Measurements from ENCODE around the gene POPDC2. TPM values are rescaled to one million over a fixed set of nuclear protein-coding genes. Genes with fewer than 3 reads are reported as not detected.

The POPDC2 gene
- total and polyA plus RNA-seq, 2 donors (not counting 3 experiments of a cell fraction or from before 2014, with no cell fraction given): 0.57 to 0.66 TPM

DNA sequence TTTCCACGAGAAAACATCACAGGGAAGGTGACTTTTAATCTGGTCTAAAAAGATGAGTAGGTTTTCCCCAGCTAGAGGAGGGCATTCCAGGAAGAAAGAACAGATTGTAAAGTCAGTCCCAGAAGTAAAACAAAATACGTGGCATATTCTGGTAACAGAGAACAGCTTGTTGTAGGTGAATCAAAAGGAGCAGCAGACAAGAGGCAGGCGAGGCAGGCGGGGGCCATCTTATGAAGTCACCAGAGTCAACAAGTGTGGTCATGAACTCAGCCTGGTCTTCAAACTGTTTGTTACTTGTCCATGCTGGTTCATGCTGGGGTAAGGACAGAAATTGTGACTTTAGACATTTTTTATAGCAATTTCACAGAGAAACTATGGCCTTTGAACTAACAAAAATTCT lies 4.0 kb upstream of the POPDC2 start:
- no peak overlapping the region for H3K27ac ChIP-seq (ENCODE audit: insufficient read depth, low read depth, low read length)
- no TSS peak for BruUV-seq (replicated peaks)
- no peak overlapping the region for H3K9ac ChIP-seq (replicated peaks; ENCODE audit: extremely low read depth, insufficient read depth, low read length)
- ChIA-PET POLR2A (no interaction called here), CTCF (interaction anchor here (1.0 to 2.0 kb wide), 4 partner anchors 9 to 140 kb away, joined by 3 to 6 read pairs (median 4); no protein-coding TSS in a partner anchor)
- no peaks in the 10 kb centered on the region for H3K36me3 ChIP-seq (ENCODE audit: control insufficient read depth in 2 of 2, extremely low read depth in 1 of 2, insufficient read depth in 2 of 2, low read length in 2 of 2)
- no peaks in the 10 kb centered on the region for H3K27me3 ChIP-seq (ENCODE audit: control insufficient read depth in 2 of 2, insufficient read depth in 2 of 2, low read length in 2 of 2)
- FAIRE-seq (no peak), DNase-seq (ENCODE audit: low read depth, low spot score) (no peak)
- H3K79me2 ChIP-seq (ENCODE audit: control insufficient read depth, insufficient read depth, low read length): no peaks in the 10 kb centered on the region
- no peaks in the 10 kb centered on the region for H3K4me1 ChIP-seq (ENCODE audit: control insufficient read depth, extremely low read depth, insufficient read depth, low read length)
- no peak overlapping the region for H2AFZ ChIP-seq (ENCODE audit: low read depth, low read length)
- TF ChIP-seq JUN (IDR thresholded peaks at IDR 0.05; ENCODE audit: borderline replicate concordance, insufficient read depth, insufficient read length, low read depth): no peak
- TF ChIP-seq GATA2 (IDR thresholded peaks at IDR 0.05; ENCODE audit: insufficient read depth, insufficient read length, low read depth, low read length): no peak
- no peak for TF ChIP-seq POLR2A (IDR thresholded peaks at IDR 0.05; ENCODE audit: low read depth, low read length)
- no peak for TF ChIP-seq POLR2AphosphoS5 (IDR thresholded peaks at IDR 0.05; ENCODE audit: insufficient read depth, low read depth, low read length)
- no peak for TF ChIP-seq EZH2 (IDR thresholded peaks at IDR 0.05; ENCODE audit: borderline replicate concordance, low read depth, low read length, severe bottlenecking)
- TF ChIP-seq, protein P1, sequence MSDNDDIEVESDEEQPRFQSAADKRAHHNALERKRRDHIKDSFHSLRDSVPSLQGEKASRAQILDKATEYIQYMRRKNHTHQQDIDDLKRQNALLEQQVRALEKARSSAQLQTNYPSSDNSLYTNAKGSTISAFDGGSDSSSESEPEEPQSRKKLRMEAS (IDR thresholded peaks at IDR 0.05; ENCODE audit: insufficient read depth, insufficient read length): no peak
- TF ChIP-seq, protein P2, sequence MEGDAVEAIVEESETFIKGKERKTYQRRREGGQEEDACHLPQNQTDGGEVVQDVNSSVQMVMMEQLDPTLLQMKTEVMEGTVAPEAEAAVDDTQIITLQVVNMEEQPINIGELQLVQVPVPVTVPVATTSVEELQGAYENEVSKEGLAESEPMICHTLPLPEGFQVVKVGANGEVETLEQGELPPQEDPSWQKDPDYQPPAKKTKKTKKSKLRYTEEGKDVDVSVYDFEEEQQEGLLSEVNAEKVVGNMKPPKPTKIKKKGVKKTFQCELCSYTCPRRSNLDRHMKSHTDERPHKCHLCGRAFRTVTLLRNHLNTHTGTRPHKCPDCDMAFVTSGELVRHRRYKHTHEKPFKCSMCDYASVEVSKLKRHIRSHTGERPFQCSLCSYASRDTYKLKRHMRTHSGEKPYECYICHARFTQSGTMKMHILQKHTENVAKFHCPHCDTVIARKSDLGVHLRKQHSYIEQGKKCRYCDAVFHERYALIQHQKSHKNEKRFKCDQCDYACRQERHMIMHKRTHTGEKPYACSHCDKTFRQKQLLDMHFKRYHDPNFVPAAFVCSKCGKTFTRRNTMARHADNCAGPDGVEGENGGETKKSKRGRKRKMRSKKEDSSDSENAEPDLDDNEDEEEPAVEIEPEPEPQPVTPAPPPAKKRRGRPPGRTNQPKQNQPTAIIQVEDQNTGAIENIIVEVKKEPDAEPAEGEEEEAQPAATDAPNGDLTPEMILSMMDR (IDR thresholded peaks at IDR 0.05; ENCODE audit: extremely low read depth in 1 of 2, insufficient read depth in 1 of 2, low read depth in 1 of 2, low read length in 2 of 2): no peak
- TF ChIP-seq MYC (IDR thresholded peaks at IDR 0.05; ENCODE audit: low read depth, low read length): no peak
- no peaks in the 10 kb centered on the region for H4K20me1 ChIP-seq (replicated peaks; ENCODE audit: control insufficient read depth, extremely low read depth, insufficient read depth, low read length)
- no peaks in the 10 kb centered on the region for H3K9me3 ChIP-seq (replicated peaks; ENCODE audit: control insufficient read depth, insufficient read depth, low read length)
- no peak overlapping the region for H3K4me3 ChIP-seq (replicated peaks in 1 of 3; ENCODE audit: insufficient read depth in 1 of 3, low read depth in 1 of 3, low read length in 3 of 3)
- no peak overlapping the region for H3K4me2 ChIP-seq (ENCODE audit: insufficient read depth, low read length)
- H3K9me1 ChIP-seq (replicated peaks; ENCODE audit: control insufficient read depth, extremely low read depth, insufficient read depth, low read length): no peaks in the 10 kb centered on the region
- intact Hi-C loops (cut with micrococcal nuclease): no loop called here
- dilution Hi-C loops (cut with MboI; ENCODE audit: extremely low pct_ligation_motif_present, low sequenced_read_pairs): no loop called here

Data from endothelial cell of umbilical vein (primary cell).